Stimulated activated effector memory CD8-positive, alpha-beta T cell treated with anti-CD3 and anti-CD28 coated beads, Interleukin-12 subunit alpha, Interleukin-12 subunit beta, amount 100 ng/mL, for 72 hours (primary cell): ENCODE data around the gene CDX1.
A peak's percentile ranks its signal among the peaks of the same experiment; 100 is the strongest.

Source experiments
- ATAC-seq: fragments of 150-1000 bp; cut with Tn5 transposase; 2 replicates; pipeline ENCODE4 v1.10.0; 2021
- DNase-seq, 2 donors: peaks; one replicate each; pipeline ENCODE4 v3.0.0; 2021 to 2022; ENCODE audit warnings: low spot score in 2 of 2
- H3K27ac Mint-ChIP-seq: one replicate; pipeline ENCODE4 v1.8.0; 2022; ENCODE audit warnings: mild to moderate bottlenecking, mixed read lengths
- H3K36me3 Mint-ChIP-seq: one replicate; pipeline ENCODE4 v1.8.0; 2022; ENCODE audit warnings: mild to moderate bottlenecking, mixed read lengths
- H3K4me1 Mint-ChIP-seq: one replicate; pipeline ENCODE4 v1.8.0; 2022; ENCODE audit warnings: mixed read lengths
- H3K4me3 Mint-ChIP-seq: one replicate; pipeline ENCODE4 v1.8.0; 2022; ENCODE audit warnings: mild to moderate bottlenecking, mixed read lengths
- H3K9me3 Mint-ChIP-seq: one replicate; pipeline ENCODE4 v1.8.0; 2022; ENCODE audit warnings: mixed read lengths

Gene CDX1

GRCh38 chr5:150190987-150191386 is 24.4 kb downstream of the CDX1 start:
- H3K36me3 Mint-ChIP-seq, result no peaks in the 10 kb centered on the region
- H3K9me3 Mint-ChIP-seq, result no peaks in the 10 kb centered on the region
- no peak for DNase-seq
- no peaks in the 10 kb centered on the region for H3K4me1 Mint-ChIP-seq
- no peak overlapping the region for H3K27ac Mint-ChIP-seq
- no peak for ATAC-seq
- H3K4me3 Mint-ChIP-seq, result no peak overlapping the region

GRCh38 chr5:150192462-150192861 is 25.9 kb downstream of the CDX1 start:
- no peak overlapping the region for H3K4me3 Mint-ChIP-seq
- H3K27ac Mint-ChIP-seq, result no peak overlapping the region
- no peaks in the 10 kb centered on the region for H3K4me1 Mint-ChIP-seq
- DNase-seq (no peak), ATAC-seq (no peak)
- no peaks in the 10 kb centered on the region for H3K36me3 Mint-ChIP-seq
- H3K9me3 Mint-ChIP-seq, result no peaks in the 10 kb centered on the region

GRCh38 chr5:150195736-150196485 is 29.3 kb downstream of the CDX1 start:
- no peak overlapping the region for H3K4me3 Mint-ChIP-seq

GRCh38 chr5:150196514-150196913 is 29.9 kb downstream of the CDX1 start:
- Mint-ChIP-seq H3K27ac (no peak overlapping the region), H3K4me1 (no peaks in the 10 kb centered on the region), H3K9me3 (no peaks in the 10 kb centered on the region), H3K4me3 (no peak overlapping the region), H3K36me3 (no peaks in the 10 kb centered on the region)
- DNase-seq (no peak), ATAC-seq (no peak)

More at GRCh38 chr5:150195736-150196485, 29.3 kb downstream of the CDX1 start:
- no peaks in the 10 kb centered on the region for H3K4me1 Mint-ChIP-seq
- H3K36me3 Mint-ChIP-seq, result no peaks in the 10 kb centered on the region
- H3K9me3 Mint-ChIP-seq, result no peaks in the 10 kb centered on the region
- DNase-seq (no peak), ATAC-seq (no peak)
- H3K27ac Mint-ChIP-seq, result no peak overlapping the region

GRCh38 chr5:150196986-150197385 is 30.4 kb downstream of the CDX1 start:
- Mint-ChIP-seq H3K27ac (no peak overlapping the region), H3K36me3 (no peaks in the 10 kb centered on the region)
- ATAC-seq, result no peak

GRCh38 chr5:150197476-150197875 is 30.9 kb downstream of the CDX1 start:
- Mint-ChIP-seq H3K36me3 (no peaks in the 10 kb centered on the region), H3K4me1 (no peaks in the 10 kb centered on the region), H3K4me3 (no peak overlapping the region), H3K27ac (no peak overlapping the region), H3K9me3 (no peaks in the 10 kb centered on the region)
- no peak for ATAC-seq
- no peak for DNase-seq

More at GRCh38 chr5:150196986-150197385, 30.4 kb downstream of the CDX1 start:
- H3K4me3 Mint-ChIP-seq, result no peak overlapping the region
- no peaks in the 10 kb centered on the region for H3K4me1 Mint-ChIP-seq
- DNase-seq, result no peak
- H3K9me3 Mint-ChIP-seq, result no peaks in the 10 kb centered on the region

GRCh38 chr5:150202501-150202900 is 35.9 kb downstream of the CDX1 start:
- DNase-seq (no peak), ATAC-seq (no peak)
- Mint-ChIP-seq H3K9me3 (no peaks in the 10 kb centered on the region), H3K36me3 (no peaks in the 10 kb centered on the region), H3K4me1 (peaks cover 6% of the 10 kb centered on the region), H3K27ac (no peak overlapping the region), H3K4me3 (no peak overlapping the region)

GRCh38 chr5:150203832-150204589 is 37.4 kb downstream of the CDX1 start:
- Mint-ChIP-seq H3K4me3 (no peak overlapping the region), H3K9me3 (no peaks in the 10 kb centered on the region), H3K27ac (no peak overlapping the region), H3K36me3 (no peaks in the 10 kb centered on the region), H3K4me1 (peaks cover 17% of the 10 kb centered on the region)
- DNase-seq, result no peak
- no peak for ATAC-seq

GRCh38 chr5:150204590-150204960 is 38.0 kb downstream of the CDX1 start:
- no peaks in the 10 kb centered on the region for H3K9me3 Mint-ChIP-seq
- ATAC-seq (no peak), DNase-seq (no peak)
- H3K27ac Mint-ChIP-seq, result no peak overlapping the region
- no peak overlapping the region for H3K4me3 Mint-ChIP-seq
- peaks cover 23% of the 10 kb centered on the region for H3K4me1 Mint-ChIP-seq
- H3K36me3 Mint-ChIP-seq, result no peaks in the 10 kb centered on the region

GRCh38 chr5:150206098-150206778 is 39.7 kb downstream of the CDX1 start:
- H3K27ac Mint-ChIP-seq, result no peak overlapping the region

GRCh38 chr5:150206779-150207115 is 40.2 kb downstream of the CDX1 start:
- H3K4me3 Mint-ChIP-seq, result no peak overlapping the region
- no peak for ATAC-seq
- no peaks in the 10 kb centered on the region for H3K36me3 Mint-ChIP-seq

More at GRCh38 chr5:150206098-150206778, 39.7 kb downstream of the CDX1 start:
- DNase-seq (no peak), ATAC-seq (no peak)
- Mint-ChIP-seq H3K4me3 (no peak overlapping the region), H3K9me3 (no peaks in the 10 kb centered on the region), H3K36me3 (no peaks in the 10 kb centered on the region), H3K4me1 (peaks cover 29% of the 10 kb centered on the region)

GRCh38 chr5:150208187-150209098 is 41.9 kb downstream of the CDX1 start:
- Mint-ChIP-seq H3K36me3 (no peaks in the 10 kb centered on the region), H3K4me3 (peak overlapping the region; percentile 65), H3K4me1 (peaks cover 29% of the 10 kb centered on the region), H3K27ac (peak overlapping the region; percentile 48), H3K9me3 (no peaks in the 10 kb centered on the region)
- ATAC-seq (no peak), DNase-seq (no peak)

More at GRCh38 chr5:150206779-150207115, 40.2 kb downstream of the CDX1 start:
- Mint-ChIP-seq H3K4me1 (peaks cover 29% of the 10 kb centered on the region), H3K9me3 (no peaks in the 10 kb centered on the region), H3K27ac (no peak overlapping the region)
- no peak for DNase-seq

- Mint-ChIP-seq H3K36me3 (no peaks in the 10 kb centered on the region), H3K27ac (peak overlapping the region; percentile 48)
Observed at GRCh38 chr5:150209099-150209635, 42.6 kb downstream of the CDX1 start.

GRCh38 chr5:150210644-150211043 is 44.1 kb downstream of the CDX1 start:
- no peaks in the 10 kb centered on the region for H3K9me3 Mint-ChIP-seq
- H3K4me3 Mint-ChIP-seq, result no peak overlapping the region
- no peak overlapping the region for H3K27ac Mint-ChIP-seq
- no peaks in the 10 kb centered on the region for H3K36me3 Mint-ChIP-seq
- no peak for ATAC-seq
- H3K4me1 Mint-ChIP-seq, result peaks cover 29% of the 10 kb centered on the region
- DNase-seq, result no peak

More at GRCh38 chr5:150209099-150209635, 42.6 kb downstream of the CDX1 start:
- Mint-ChIP-seq H3K4me3 (peak overlapping the region; percentile 65), H3K9me3 (no peaks in the 10 kb centered on the region), H3K4me1 (peaks cover 29% of the 10 kb centered on the region)
- peak; percentile 37 for ATAC-seq
- DNase-seq, result peak in 1 of 2 donors; percentile 57
